ENCODE results near the gene ATP12A.

GRCh38 chr13:24648983-24649687, 31.1 kb upstream of the ATP12A start:
- TF ChIP-seq CTCF (IDR thresholded peaks at IDR 0.05; ENCODE audit: control extremely low read depth in 1 of 3, insufficient read depth in 1 of 3, low read depth in 1 of 3, low read length in 3 of 3) (no peak), SRF (IDR thresholded peaks at IDR 0.05; ENCODE audit: low read depth, low read length) (no peak), SIN3A (conservative IDR thresholded peaks at IDR 0.05 in 1 of 2, IDR thresholded peaks at IDR 0.05 in 1 of 2; ENCODE audit: low read depth in 1 of 2, low read length in 2 of 2) (no peak), TEAD4 (IDR thresholded peaks at IDR 0.05; ENCODE audit: low read depth, low read length) (no peak), YY1 (IDR thresholded peaks at IDR 0.05; ENCODE audit: low read depth, low read length) (no peak), RXRA (IDR thresholded peaks at IDR 0.05; ENCODE audit: insufficient read depth, low read depth, low read length) (no peak), POLR2A (IDR thresholded peaks at IDR 0.05; ENCODE audit: control extremely low read depth in 1 of 2, low read depth in 2 of 2, low read length in 2 of 2) (no peak), HDAC2 (IDR thresholded peaks at IDR 0.05; ENCODE audit: borderline replicate concordance in 1 of 2, low read depth in 2 of 2, low read length in 2 of 2) (no peak)

Data from H1 (cell line).